SK-N-SH treated with all-trans-retinoic acid at 6 μM for 48 hours (cell line): ENCODE data around the gene PLSCR2.

Experiments used
- ARNTL ChIP-seq: fragments of 450-650 bp; formaldehyde crosslinking; IDR thresholded peaks from 2 replicates; pipeline ENCODE4 v1.5.0; 2020; ENCODE audit warnings: low read depth, mild to moderate bottlenecking, moderate library complexity, borderline replicate concordance
- SNAI2 ChIP-seq: fragments of 250-450 bp; sonication (Bioruptor Pico); IDR thresholded peaks from 2 replicates; pipeline ENCODE4 v1.5.0; 2020; ENCODE audit warnings: mild to moderate bottlenecking, moderate library complexity
- TF ChIP-seq, protein P1 (sequence below): fragments of 250-450 bp; sonication (Bioruptor Pico); IDR thresholded peaks from 2 replicates; pipeline ENCODE4 v1.5.1; 2020; ENCODE audit warnings: low read depth, mild to moderate bottlenecking, moderate library complexity
- TF ChIP-seq, protein P2 (sequence below): fragments of 250-450 bp; sonication (Bioruptor Pico); IDR thresholded peaks from 2 replicates; pipeline ENCODE4 v1.8.0; 2020; ENCODE audit warnings: mild to moderate bottlenecking, moderate library complexity, borderline replicate concordance

DNA sequence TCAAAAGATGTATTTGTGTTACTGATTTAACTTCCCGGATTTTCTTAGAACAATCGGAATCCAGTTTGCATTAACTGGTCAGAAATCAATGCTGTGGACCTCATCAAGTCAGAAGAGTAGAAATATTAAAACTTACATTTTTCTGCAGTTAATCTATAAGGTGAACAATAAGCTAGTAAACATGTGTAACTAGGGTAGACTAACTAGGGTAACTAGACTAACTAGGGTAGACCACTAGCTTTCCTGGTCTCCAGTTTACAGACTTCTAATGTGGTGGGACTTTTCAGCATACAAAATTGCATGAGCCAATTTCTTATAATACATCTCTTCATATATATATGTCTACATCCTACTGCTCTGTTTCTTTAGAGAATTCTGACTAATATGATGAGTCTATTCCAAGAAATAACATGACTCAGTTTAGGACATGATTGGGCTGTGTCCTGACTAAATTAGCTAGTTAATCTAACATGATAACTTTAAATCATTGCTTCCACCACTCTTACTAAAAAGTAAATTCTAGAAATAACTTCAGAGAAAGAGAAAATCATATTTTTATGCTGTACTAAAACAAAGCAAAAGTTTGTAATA, 5.3 kb downstream of the PLSCR2 start:
- TF ChIP-seq, protein P1, sequence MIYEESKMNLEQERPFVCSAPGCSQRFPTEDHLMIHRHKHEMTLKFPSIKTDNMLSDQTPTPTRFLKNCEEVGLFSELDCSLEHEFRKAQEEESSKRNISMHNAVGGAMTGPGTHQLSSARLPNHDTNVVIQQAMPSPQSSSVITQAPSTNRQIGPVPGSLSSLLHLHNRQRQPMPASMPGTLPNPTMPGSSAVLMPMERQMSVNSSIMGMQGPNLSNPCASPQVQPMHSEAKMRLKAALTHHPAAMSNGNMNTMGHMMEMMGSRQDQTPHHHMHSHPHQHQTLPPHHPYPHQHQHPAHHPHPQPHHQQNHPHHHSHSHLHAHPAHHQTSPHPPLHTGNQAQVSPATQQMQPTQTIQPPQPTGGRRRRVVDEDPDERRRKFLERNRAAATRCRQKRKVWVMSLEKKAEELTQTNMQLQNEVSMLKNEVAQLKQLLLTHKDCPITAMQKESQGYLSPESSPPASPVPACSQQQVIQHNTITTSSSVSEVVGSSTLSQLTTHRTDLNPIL (CRISPR knock-in tag) = no peak
- TF ChIP-seq SNAI2 (no peak), ARNTL (no peak)
- TF ChIP-seq, protein P2, sequence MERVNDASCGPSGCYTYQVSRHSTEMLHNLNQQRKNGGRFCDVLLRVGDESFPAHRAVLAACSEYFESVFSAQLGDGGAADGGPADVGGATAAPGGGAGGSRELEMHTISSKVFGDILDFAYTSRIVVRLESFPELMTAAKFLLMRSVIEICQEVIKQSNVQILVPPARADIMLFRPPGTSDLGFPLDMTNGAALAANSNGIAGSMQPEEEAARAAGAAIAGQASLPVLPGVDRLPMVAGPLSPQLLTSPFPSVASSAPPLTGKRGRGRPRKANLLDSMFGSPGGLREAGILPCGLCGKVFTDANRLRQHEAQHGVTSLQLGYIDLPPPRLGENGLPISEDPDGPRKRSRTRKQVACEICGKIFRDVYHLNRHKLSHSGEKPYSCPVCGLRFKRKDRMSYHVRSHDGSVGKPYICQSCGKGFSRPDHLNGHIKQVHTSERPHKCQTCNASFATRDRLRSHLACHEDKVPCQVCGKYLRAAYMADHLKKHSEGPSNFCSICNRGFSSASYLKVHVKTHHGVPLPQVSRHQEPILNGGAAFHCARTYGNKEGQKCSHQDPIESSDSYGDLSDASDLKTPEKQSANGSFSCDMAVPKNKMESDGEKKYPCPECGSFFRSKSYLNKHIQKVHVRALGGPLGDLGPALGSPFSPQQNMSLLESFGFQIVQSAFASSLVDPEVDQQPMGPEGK (CRISPR knock-in tag) = no peak
